ENCODE data around the gene SEC14L2. TPM values are rescaled to one million over a fixed set of nuclear protein-coding genes. Genes with fewer than 3 reads are reported as not detected.

The SEC14L2 gene
- total and polyA plus RNA-seq, 2 of the 8 experiments (the other 6 are each of a cell fraction or from before 2014, with no cell fraction given) = 2.8 to 3.2 TPM

- Histone ChIP-seq H3K23ac (ENCODE audit: insufficient read length) (no peak overlapping the region), H3K18ac (ENCODE audit: extremely low read depth, low read length) (no peak overlapping the region), H4K91ac (replicated peaks; ENCODE audit: insufficient read length, low read length) (no peak overlapping the region), H2AK5ac (ENCODE audit: low read depth, low read length) (no peak overlapping the region), H3K79me1 (ENCODE audit: low read depth, low read length) (no peaks in the 10 kb centered on the region; the same call in 1 of the 2 replicates), H3K36me3 (ENCODE audit: control insufficient read depth in 2 of 4, insufficient read depth in 4 of 4, low read length in 3 of 4) (peaks cover 2 to 10% (median 7%) of the 10 kb centered on the region in 4 experiments; a peak in 6 of 8 replicates), H3K56ac (replicated peaks; ENCODE audit: insufficient read length, low read depth, low read length) (no peak overlapping the region), H2BK20ac (ENCODE audit: low read length) (no peak overlapping the region), H3K23me2 (ENCODE audit: low read depth, low read length) (peaks cover 18% of the 10 kb centered on the region), H3K9ac (replicated peaks in 1 of 4; ENCODE audit: extremely low read depth in 1 of 4, low read depth in 3 of 4, low read length in 3 of 4) (no peak overlapping the region), H2BK15ac (ENCODE audit: low read length) (no peak overlapping the region), H3K4me3 (ENCODE audit: extremely low read depth in 1 of 4, insufficient read depth in 2 of 4, low read depth in 3 of 4, low read length in 4 of 4) (no peak overlapping the region), H2AFZ (ENCODE audit: low read length) (no peak overlapping the region), H2BK5ac (ENCODE audit: low read depth, low read length) (no peak overlapping the region), H2BK120ac (replicated peaks; ENCODE audit: low read depth, low read length) (no peak overlapping the region), H2BK12ac (ENCODE audit: low read depth, low read length) (no peak overlapping the region), H4K8ac (ENCODE audit: extremely low read depth, insufficient read depth, low read length) (no peak overlapping the region), H3K9me3 (ENCODE audit: insufficient read depth in 2 of 2, low read depth in 1 of 2, low read length in 1 of 2) (no peaks in the 10 kb centered on the region), H3K4ac (replicated peaks; ENCODE audit: insufficient read length, low read depth, low read length) (no peak overlapping the region), H3K79me2 (ENCODE audit: control insufficient read depth in 1 of 2, insufficient read depth in 2 of 2, low read length in 2 of 2) (0 out of 4 replicates have a peak, but pooled peaks cover 0 to 2% of the 10 kb centered on the region in 2 experiments), H3K27ac (ENCODE audit: low read depth, low read length) (no peak overlapping the region), H3K4me2 (ENCODE audit: insufficient read depth in 1 of 2, low read depth in 2 of 2, low read length in 2 of 2) (no peak overlapping the region), H3K27me3 (replicated peaks in 1 of 4; ENCODE audit: control insufficient read depth in 3 of 4, extremely low read depth in 1 of 4, insufficient read depth in 3 of 4, low read length in 3 of 4) (no peaks in the 10 kb centered on the region), H3K14ac (ENCODE audit: insufficient read length) (no peak overlapping the region), H4K5ac (ENCODE audit: insufficient read length, low read depth, low read length) (no peak overlapping the region), H3K4me1 (replicated peaks in 1 of 4; ENCODE audit: control insufficient read depth in 3 of 4, insufficient read depth in 4 of 4, low read length in 3 of 4) (peaks cover 4 to 21% (median 8%) of the 10 kb centered on the region in 4 experiments), H4K20me1 (replicated peaks in 1 of 2; ENCODE audit: control insufficient read depth in 1 of 2, insufficient read depth in 2 of 2, low read length in 2 of 2) (peaks cover 0 to 23% of the 10 kb centered on the region in 2 experiments)
- WGBS, 2 experiments (ENCODE audit: extremely low coverage in 1 of 2, insufficient coverage in 1 of 2, insufficient read length in 1 of 2, insufficient replicate concordance in 2 of 2, low coverage in 1 of 2, low lambda C conversion rate in 2 of 2, missing lambda C conversion rate in 1 of 2) = 79% methylated on average over 1 of the region's 1 CpG; no CpG with 5 or more reads in 1 of the 2 experiments
- CTCF ChIA-PET (ENCODE audit: partially characterized antibody) = interaction anchor here (0.7 to 12.0 kb wide), 7 partner anchors 9 to 140 kb away, joined by 3 to 164 read pairs (median 5); partner anchors contain the start of gene SEC14L2
- POLR2A ChIA-PET (ENCODE audit: partially characterized antibody) = interaction anchor here (2.6 kb wide), 1 partner anchor 71 kb away, joined by 8 read pairs; the partner anchor contains the start of genes CCDC157 and SF3A1
- FAIRE-seq (no peak), DNase-seq (ENCODE audit: low read depth in 1 of 2, low spot score in 2 of 2) (no peak)
- no peak for TF ChIP-seq SRF (IDR thresholded peaks at IDR 0.05; ENCODE audit: low read depth, low read length)
- TF ChIP-seq POLR2A (IDR thresholded peaks at IDR 0.05; ENCODE audit: control extremely low read depth in 1 of 2, low read depth in 2 of 2, low read length in 2 of 2) = no peak
- TF ChIP-seq YY1 (IDR thresholded peaks at IDR 0.05; ENCODE audit: low read depth, low read length) = no peak
- no peak for TF ChIP-seq CTBP2 (IDR thresholded peaks at IDR 0.05; ENCODE audit: borderline replicate concordance, insufficient read depth, insufficient read length, low read length)
- TF ChIP-seq TEAD4 (IDR thresholded peaks at IDR 0.05; ENCODE audit: low read depth, low read length) = no peak
- no peak for TF ChIP-seq SP2 (IDR thresholded peaks at IDR 0.05; ENCODE audit: low read length)
- no peak for TF ChIP-seq FOSL1 (IDR thresholded peaks at IDR 0.05; ENCODE audit: insufficient read depth, low read depth, low read length)
- no peak for TF ChIP-seq ATF2 (IDR thresholded peaks at IDR 0.05; ENCODE audit: low read length)
- TF ChIP-seq HDAC6 (IDR thresholded peaks at IDR 0.05; ENCODE audit: low read depth, low read length) = no peak
- no peak for TF ChIP-seq CTCF (IDR thresholded peaks at IDR 0.05; ENCODE audit: control extremely low read depth in 1 of 3, insufficient read depth in 1 of 3, low read depth in 1 of 3, low read length in 3 of 3)
These were observed 31.1 kb downstream of the SEC14L2 start for GRCh38 chr22:30427871-30428270.
